ENCODE data around the gene GABRR1. TPM values are rescaled to one million over a fixed set of nuclear protein-coding genes. Genes with fewer than 3 reads are reported as not detected.
"Not testable (repeated sequence)": the region's sequence is repeated elsewhere in the genome, so short reads cannot be mapped to it uniquely, and the experiment has no call there.

GABRR1 gene
- total RNA-seq, 4 donors from 2014 or later = 0.31 TPM; not detected in 3

- ATAC-seq = no peak
Measured at GRCh38 chr6:89242574-89243330, 25.6 kb upstream of the GABRR1 start.

GRCh38 chr6:89239338-89239737 lies 22.2 kb upstream of the GABRR1 start:
- H3K27me3 ChIP-seq = no peaks in the 10 kb centered on the region
- WGBS, 2 donors (ENCODE audit: low coverage in 1 of 2) = 79 to 89% methylated on average over 3 of the region's 3 CpGs
- TF ChIP-seq CTCF (IDR thresholded peaks at IDR 0.05) = no peak
- no peak for TF ChIP-seq EP300 (IDR thresholded peaks at IDR 0.05)
- no peak for TF ChIP-seq POLR2A (IDR thresholded peaks at IDR 0.05)
- no peak for TF ChIP-seq POLR2AphosphoS5 (IDR thresholded peaks at IDR 0.05)
- no peak overlapping the region for H3K27ac ChIP-seq
- ATAC-seq = no peak
- H3K4me1 ChIP-seq = peaks cover 0 to 6% (median 0%) of the 10 kb centered on the region in 3 donors
- no peaks in the 10 kb centered on the region for H3K36me3 ChIP-seq
- H3K4me3 ChIP-seq = no peak overlapping the region
- no peaks in the 10 kb centered on the region for H3K9me3 ChIP-seq

More at GRCh38 chr6:89242574-89243330, 25.6 kb upstream of the GABRR1 start:
- Histone ChIP-seq H3K9me3 (no peaks in the 10 kb centered on the region), H3K27ac (no peak overlapping the region), H3K4me1 (peaks cover 0 to 6% (median 0%) of the 10 kb centered on the region in 3 donors), H3K36me3 (no peaks in the 10 kb centered on the region), H3K4me3 (no peak overlapping the region), H3K27me3 (no peaks in the 10 kb centered on the region)
- TF ChIP-seq POLR2A (IDR thresholded peaks at IDR 0.05) = no peak
- TF ChIP-seq CTCF (IDR thresholded peaks at IDR 0.05) = peak; percentile 30 to 66 (median 58)
- 6 to 18% methylated on average over 3 of the region's 3 CpGs for WGBS, 2 donors (ENCODE audit: low coverage in 1 of 2)

GRCh38 chr6:89237158-89237557 lies 20.0 kb upstream of the GABRR1 start:
- H3K4me1 ChIP-seq = no peaks in the 10 kb centered on the region
- no peak overlapping the region for H3K4me3 ChIP-seq
- H3K9me3 ChIP-seq = no peaks in the 10 kb centered on the region
- H3K27me3 ChIP-seq = no peaks in the 10 kb centered on the region
- TF ChIP-seq CTCF (IDR thresholded peaks at IDR 0.05) (no peak), EP300 (IDR thresholded peaks at IDR 0.05) (no peak), POLR2A (IDR thresholded peaks at IDR 0.05) (no peak), POLR2AphosphoS5 (IDR thresholded peaks at IDR 0.05) (no peak)
- no peak overlapping the region for H3K27ac ChIP-seq
- H3K36me3 ChIP-seq = no peaks in the 10 kb centered on the region
- no peak for ATAC-seq

DNA sequence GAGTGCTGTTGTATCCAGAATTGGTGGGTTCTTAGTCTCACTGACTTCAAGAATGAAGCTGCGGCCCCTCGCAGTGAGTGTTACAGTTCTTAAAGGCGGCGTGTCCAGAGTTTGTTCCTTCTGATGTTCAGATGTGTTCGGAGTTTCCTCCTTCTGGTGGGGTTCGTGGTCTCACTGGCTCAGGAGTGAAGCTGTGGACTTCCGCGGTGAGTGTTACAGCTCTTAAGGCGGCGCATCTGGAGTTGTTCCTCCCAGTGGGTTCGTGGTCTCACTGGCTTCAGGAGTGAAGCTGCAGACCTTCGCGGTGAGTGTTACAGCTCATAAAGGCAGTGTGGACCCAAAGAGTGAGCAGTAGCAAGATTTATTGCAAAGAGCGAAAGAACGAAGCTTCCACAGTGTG lies 16.4 kb upstream of the GABRR1 start:
- not testable (repeated sequence) for H3K9me3 ChIP-seq, H3K27me3 ChIP-seq, ATAC-seq, H3K4me1 ChIP-seq, H3K36me3 ChIP-seq, H3K4me3 ChIP-seq, H3K27ac ChIP-seq
- WGBS, 2 donors (ENCODE audit: low coverage in 1 of 2) = 79 to 100% methylated on average over 2 to 8 of the region's 15 CpGs

- Histone ChIP-seq H3K27ac (peak overlapping the region in 2 of 4 donors; percentile 15 to 44), H3K4me3 (no peak overlapping the region), H3K9me3 (no peaks in the 10 kb centered on the region), H3K36me3 (no peaks in the 10 kb centered on the region), H3K4me1 (peaks cover 3 to 15% (median 3%) of the 10 kb centered on the region in 3 donors), H3K27me3 (no peaks in the 10 kb centered on the region)
- WGBS, 2 donors (ENCODE audit: low coverage in 1 of 2) = 76 to 100% methylated on average over 1 to 4 of the region's 4 CpGs
- TF ChIP-seq CTCF (IDR thresholded peaks at IDR 0.05) (no peak), POLR2A (IDR thresholded peaks at IDR 0.05) (no peak), POLR2AphosphoS5 (IDR thresholded peaks at IDR 0.05) (no peak), EP300 (IDR thresholded peaks at IDR 0.05) (no peak)
- ATAC-seq = no peak
Measured at GRCh38 chr6:89222712-89223039, 5.5 kb upstream of the GABRR1 start.
